SIG-M5 treated with dmso at 0.1 percent for 504 hours (cell line): ENCODE measurements around the gene SUPT5H.

ENCODE experiments used
- DNase-seq: peaks from one replicate; lab custom pipeline; 2025; ENCODE audit not compliant: unreplicated experiment; lab: John Stamatoyannopoulos, UW

The SUPT5H gene

DNA sequence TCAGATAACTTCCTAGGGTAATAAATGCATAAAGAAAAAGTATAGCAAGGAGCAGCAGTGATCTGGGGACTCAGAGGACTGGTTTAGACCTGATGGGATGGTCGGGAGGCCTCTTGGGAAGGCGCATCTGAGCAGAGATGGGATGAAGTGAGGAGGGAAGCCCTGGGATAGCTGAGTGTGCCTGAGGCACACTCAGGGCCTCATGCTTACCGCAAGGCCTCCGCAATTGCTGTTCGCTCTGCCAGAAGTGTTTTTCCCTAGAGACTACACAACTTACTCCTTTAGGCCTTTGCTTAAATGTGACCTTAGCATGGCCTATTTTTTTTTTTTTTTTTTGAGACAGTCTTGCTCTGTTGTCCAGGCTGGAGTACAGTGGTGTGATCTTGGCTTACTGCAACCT, 49.3 kb downstream of the SUPT5H start:
- DNase-seq, result no peak

DNA sequence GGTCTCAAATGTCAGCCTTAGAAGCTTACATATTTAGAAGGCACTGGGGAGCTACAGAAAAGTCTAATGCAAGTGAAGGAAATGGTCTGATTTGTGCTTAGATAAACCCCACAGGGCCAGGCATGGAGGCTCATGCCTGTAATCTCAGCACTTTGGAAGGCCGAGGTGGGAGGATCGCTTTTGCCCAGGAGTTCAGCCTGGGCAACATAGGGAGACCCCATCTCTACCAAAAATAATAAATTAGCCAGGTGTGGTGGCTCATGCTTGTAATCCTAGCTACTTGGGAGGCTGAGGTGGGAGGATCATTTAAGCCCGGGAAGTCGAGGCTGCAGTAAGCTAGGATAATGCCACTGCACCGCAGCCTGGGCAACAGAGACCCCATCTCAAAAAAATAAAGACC, 50.7 kb downstream of the SUPT5H start:
- DNase-seq, result no peak

DNA sequence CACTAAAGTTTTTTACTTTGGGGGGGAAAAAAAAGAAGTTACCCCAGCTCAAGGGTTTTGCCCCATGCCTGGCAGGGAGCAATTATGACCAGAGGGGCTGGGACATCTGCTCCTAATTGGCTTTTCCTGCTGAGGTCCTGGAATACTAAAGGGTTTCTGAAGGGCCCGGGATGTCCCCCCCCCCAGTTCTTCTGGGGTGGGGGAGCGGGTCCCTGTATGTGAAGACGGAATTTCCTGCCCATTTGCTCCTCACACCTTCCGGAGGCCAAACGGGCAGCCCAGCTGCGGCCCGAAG, 52.3 kb downstream of the SUPT5H start:
- DNase-seq, result no peak

DNA sequence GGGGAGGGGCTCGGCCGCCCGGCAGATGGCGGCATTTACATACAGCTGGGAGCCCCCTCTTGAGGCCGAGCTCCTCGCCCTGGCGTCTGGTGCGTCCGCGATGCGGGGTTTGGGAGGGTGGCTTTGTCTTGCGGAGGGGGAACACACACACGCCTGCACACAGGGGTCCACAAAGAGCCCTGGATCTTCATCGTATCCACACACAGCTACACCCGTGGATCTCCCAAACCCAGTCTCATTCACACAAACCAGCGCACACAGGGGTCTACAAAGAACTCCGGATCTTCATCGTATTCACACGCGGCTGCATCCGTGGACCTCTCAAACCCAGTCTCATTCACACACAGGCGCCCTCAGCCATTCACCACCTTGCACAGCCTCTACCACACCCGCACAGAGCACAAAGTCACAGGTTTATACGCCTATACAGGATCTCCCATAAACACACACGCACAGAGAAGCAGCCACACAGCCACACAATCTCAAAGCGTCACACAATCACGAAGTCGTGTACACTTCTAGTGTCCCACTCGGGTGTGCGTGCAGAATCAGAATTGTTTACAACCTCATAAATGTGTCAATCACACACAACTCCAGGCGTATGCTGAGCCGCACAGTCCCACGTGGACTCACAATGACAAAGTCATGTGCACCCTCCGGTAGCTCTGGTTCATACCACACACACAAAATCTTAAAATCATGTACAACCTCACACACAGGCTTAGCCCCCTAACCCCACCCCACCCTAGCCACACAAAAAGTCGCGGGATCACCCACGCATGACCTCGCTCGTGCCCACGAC, 52.8 kb downstream of the SUPT5H start:
- DNase-seq, result no peak

DNA sequence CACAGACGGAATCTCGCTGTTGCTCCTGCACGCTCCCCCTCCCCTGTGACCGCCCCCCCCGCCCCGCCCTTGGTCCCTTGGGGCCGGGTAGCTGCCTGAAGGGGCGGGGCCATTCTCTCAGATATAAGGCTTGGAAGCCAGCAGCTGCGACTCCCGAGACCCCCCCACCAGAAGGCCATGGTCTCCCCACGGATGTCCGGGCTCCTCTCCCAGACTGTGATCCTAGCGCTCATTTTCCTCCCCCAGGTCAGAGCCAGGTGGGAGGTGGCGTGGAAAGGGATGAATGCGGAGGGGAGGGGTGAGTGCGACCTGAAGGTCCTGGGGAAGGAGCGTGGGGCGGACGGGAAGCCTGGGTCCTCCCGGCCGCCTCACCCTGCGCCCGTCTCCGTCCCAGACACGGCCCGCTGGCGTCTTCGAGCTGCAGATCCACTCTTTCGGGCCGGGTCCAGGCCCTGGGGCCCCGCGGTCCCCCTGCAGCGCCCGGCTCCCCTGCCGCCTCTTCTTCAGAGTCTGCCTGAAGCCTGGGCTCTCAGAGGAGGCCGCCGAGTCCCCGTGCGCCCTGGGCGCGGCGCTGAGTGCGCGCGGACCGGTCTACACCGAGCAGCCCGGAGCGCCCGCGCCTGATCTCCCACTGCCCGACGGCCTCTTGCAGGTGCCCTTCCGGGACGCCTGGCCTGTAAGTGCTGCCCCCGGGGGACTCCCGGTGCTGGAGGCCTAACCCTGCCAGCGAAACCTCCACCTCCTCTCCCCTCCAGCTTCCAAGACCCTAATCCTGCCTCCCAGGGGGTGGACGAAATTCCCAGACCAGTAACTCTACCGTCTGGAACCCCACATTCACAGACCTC, 53.6 kb downstream of the SUPT5H start, which contains the start of gene DLL3:
Gene DLL3, plus strand, starts transcription at position 150 of the 845 bp plus-strand sequence. Its CDS starts 28 bp downstream, at position 178.
- DNase-seq, result no peak

DNA sequence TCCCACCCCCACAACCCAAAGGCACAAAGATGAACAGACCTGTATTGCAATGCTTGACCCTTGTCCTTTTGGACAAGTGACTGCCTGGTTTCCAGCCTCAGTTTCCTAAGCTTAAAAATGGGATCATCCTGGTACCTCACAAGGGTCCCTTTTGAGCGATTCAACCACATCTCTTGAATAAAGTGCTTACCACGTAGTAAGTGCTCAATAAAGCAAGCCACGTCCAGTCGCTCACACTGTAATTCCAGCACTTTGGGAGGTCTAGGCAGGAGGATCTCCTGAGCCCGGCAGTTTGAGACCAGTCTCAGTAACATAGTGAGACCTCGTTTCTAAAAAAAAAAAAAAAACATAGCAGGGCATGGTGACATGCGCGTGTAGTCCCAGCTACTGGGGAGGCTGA, 54.5 kb downstream of the SUPT5H start:
- DNase-seq, result no peak

DNA sequence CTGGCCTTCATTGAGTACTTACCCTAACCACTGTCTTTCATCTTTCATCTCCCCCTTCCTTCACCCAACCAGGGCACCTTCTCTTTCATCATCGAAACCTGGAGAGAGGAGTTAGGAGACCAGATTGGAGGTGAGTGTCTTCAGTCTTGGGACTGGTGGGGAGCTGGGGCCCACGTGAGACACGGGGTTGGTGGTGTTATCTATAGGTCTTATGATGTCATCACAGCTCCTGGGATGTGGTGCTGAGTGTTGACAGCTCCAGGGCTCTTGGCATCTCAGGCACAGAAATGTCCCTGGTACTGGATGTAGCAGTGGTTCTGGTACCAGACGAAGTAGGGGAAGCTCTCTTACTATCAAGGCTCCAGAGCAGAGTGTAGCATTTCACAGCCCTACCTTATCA, 55.2 kb downstream of the SUPT5H start:
- DNase-seq, result no peak

DNA sequence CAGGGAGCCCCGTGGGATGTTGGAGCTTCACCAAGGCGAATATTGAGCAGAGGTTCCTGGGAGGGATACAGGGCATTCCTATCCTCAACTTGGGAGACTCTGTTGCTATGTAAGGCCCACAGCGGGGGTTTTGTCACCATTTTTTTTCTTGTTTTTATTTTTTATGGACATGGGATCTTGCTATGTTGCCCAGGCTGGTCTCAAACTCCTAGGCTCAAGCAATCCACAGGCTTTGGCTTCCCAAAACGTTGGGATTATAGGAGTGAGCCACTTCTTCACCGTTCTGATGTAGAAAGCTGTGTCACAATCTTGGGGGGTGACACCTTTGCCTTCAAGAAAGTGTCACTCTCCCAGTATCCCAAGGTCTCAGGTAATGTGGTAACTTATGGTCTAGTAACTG, 56.0 kb downstream of the SUPT5H start:
- no peak for DNase-seq

DNA sequence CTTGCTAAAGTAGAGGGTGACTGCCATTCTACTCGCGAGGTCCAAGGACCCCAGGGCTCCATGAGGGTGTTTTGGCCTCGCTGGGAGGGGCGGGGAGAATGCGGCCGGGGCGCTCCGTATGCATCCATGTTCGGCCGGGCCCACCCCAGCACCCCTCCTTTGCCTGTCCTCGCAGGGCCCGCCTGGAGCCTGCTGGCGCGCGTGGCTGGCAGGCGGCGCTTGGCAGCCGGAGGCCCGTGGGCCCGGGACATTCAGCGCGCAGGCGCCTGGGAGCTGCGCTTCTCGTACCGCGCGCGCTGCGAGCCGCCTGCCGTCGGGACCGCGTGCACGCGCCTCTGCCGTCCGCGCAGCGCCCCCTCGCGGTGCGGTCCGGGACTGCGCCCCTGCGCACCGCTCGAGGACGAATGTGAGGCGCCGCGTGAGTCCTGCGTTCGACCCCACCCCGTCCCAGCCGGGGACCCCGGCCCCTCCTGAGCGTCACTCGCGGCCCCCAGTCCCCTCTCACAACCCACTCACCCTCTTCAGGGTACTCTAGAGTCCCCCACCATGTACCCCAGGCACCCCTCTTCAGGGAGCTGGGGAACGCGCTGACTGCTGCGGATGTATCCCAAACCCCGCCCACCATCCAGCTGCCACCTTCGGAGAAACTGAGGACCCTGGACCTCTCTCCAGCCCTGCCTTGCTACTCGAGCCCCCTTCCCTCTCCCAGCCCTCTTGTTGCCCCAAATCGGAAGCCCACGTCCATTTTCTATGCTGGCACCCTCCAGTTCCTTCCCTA, 57.4 kb downstream of the SUPT5H start:
- no peak for DNase-seq

DNA sequence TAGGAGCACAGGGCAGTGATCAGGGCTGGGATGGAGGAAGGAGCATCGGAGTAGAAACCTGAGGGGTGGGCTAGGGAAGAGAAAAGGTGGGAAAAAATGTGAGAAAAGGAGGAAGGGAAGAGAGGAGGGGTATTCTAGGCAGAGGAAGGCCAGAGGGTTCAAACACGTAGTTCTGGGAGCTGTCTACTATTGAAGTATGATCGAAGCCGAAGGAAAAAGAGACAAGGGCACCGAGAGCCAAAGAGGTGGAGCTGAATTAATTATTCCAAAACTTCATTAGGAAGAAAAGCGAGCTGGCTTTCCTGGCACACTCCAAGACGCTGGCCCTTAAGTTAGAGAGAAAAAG, 61.2 kb downstream of the SUPT5H start:
- DNase-seq, result no peak

DNA sequence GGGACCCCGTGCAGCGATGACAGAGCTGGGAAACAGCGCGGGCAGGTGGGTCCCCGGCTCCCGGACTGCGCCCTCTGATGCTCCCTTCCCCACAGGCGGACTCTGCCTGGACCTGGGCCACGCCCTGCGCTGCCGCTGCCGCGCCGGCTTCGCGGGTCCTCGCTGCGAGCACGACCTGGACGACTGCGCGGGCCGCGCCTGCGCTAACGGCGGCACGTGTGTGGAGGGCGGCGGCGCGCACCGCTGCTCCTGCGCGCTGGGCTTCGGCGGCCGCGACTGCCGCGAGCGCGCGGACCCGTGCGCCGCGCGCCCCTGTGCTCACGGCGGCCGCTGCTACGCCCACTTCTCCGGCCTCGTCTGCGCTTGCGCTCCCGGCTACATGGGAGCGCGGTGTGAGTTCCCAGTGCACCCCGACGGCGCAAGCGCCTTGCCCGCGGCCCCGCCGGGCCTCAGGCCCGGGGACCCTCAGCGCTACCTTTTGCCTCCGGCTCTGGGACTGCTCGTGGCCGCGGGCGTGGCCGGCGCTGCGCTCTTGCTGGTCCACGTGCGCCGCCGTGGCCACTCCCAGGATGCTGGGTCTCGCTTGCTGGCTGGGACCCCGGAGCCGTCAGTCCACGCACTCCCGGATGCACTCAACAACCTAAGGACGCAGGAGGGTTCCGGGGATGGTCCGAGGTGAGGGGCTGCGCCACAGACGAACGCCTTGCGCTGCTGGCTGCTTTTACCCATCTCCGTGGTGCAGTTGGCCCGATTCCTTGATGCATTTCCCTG, 61.7 kb downstream of the SUPT5H start:
- peak; percentile 37 for DNase-seq

DNA sequence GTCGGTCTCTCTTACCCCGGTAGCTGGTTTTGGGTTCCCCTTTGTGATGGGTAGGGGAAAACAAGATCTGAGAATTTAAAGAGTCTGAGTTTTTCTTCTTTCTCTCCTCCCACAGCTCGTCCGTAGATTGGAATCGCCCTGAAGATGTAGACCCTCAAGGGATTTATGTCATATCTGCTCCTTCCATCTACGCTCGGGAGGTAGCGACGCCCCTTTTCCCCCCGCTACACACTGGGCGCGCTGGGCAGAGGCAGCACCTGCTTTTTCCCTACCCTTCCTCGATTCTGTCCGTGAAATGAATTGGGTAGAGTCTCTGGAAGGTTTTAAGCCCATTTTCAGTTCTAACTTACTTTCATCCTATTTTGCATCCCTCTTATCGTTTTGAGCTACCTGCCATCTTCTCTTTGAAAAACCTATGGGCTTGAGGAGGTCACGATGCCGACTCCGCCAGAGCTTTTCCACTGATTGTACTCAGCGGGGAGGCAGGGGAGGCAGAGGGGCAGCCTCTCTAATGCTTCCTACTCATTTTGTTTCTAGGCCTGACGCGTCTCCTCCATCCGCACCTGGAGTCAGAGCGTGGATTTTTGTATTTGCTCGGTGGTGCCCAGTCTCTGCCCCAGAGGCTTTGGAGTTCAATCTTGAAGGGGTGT, 62.5 kb downstream of the SUPT5H start:
- no peak for DNase-seq

DNA sequence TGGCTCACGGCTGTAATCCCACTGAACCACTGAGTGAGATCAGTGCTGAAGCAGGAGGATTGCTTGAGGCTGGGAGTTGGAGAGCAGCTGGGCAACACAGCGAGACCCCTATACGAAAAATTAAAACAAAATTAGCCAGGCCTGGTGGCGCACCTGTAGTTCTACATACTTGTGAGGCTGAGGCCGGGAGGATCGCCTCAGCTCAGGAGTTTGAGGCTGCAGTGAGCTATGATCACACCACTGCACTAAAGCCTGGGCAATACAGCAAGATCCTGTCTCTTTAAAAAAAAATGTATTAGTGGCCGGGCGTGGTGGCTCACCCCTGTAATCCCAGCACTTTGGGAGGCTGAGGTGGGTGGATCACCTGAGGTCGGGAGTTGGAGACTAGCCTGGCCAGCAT, 63.2 kb downstream of the SUPT5H start:
- DNase-seq, result no peak

DNA sequence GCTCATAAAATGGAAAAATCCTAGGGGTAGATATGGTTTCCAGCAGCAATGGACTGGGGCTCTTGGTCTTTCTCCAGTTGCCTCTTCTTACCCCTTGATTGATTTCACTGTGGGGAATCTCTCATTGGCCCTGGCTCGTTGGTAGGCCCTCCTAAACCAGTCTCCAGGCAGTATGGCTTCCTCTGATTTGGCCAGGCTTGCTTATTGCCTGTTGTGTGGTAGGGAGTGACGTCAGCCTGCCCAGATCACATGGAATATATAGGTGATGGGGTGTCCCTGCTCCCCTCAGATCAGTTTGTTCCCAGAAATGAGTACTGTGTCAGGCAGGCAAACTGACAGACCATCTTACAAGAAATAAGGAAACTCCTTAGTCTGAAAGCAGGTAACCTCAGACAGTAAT, 63.9 kb downstream of the SUPT5H start:
- no peak for DNase-seq

DNA sequence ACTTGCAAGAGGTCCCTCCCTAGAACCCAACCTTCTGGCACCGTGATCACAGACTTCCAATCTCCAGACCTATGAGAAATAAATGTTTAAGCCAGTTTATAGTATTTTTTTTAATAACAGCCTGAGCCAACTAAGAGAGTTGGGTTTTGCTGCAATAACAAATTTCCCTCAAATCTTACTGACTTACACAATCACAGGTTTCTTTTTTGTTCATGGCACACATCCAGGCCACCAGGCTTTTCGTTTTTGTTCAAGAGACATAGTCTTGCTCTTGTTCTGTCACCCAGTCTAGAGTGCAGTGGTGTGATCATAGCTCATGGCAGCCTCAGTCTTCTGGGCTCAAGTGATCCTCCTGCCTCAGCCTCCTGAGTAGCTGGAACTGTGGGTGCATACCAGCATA, 67.6 kb downstream of the SUPT5H start:
- DNase-seq, result no peak

DNA sequence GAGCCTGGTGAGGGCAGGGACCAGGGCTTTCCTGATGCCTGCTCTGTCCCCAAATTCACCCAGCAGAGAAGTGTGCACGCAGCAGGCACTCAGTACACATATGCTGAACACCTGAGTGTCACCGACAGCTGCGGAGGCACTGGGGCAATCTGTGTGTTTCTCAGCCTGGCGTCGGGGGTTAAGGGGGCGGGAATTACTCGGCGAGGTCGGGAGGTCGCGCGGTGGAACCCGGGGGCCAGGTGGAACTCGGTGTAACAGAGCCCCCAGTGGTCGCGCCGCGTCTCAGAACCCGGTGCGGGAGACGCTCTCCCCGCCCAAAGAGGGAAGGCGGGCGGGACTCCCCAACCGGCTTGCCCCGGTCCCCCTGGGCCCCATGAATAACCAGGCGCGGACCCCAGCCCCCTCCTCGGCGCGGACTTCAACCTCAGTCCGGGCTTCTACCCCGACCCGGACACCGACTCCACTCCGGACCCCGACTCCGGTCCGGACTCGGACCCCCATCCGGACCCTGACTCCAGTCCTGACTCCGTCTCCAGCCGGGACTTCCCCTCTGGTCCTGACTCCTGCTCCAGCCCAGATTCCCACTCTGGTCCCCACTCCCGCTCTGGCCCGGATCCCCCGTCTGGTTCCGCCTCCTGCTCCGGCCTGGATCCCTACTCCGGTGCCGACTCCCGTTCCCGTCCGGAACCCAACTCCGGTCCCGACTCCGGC, 69.6 kb downstream of the SUPT5H start, which contains the start of gene SELENOV:
Gene SELENOV, plus strand, starts transcription at position 300 of the 711 bp plus-strand sequence. Its CDS starts 74 bp downstream, at position 374.
- no peak for DNase-seq

DNA sequence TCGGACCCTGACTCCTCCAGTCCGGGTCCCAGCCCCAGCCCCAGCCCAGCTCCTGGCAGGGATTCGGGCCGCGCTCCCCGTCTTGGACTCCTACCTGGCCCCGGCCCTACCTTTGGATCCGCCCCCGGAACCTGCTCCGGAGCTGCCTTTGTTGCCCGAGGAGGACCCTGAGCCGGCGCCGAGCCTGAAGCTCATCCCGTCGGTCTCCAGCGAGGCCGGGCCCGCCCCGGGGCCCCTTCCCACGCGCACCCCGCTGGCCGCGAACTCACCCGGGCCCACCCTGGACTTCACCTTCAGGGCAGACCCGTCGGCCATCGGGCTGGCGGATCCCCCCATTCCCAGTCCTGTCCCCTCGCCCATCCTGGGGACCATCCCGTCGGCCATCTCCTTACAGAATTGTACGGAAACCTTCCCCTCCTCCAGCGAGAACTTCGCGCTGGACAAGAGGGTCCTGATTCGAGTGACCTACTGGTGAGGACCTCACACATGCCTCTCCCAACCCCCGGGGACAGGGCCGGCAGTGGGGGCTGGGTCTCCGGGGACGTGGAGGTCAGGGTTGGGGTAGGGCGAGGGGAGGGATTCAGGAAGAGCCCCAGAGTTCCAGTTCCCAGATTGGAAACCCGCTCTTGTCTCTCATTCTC, 70.3 kb downstream of the SUPT5H start:
- DNase-seq, result no peak

DNA sequence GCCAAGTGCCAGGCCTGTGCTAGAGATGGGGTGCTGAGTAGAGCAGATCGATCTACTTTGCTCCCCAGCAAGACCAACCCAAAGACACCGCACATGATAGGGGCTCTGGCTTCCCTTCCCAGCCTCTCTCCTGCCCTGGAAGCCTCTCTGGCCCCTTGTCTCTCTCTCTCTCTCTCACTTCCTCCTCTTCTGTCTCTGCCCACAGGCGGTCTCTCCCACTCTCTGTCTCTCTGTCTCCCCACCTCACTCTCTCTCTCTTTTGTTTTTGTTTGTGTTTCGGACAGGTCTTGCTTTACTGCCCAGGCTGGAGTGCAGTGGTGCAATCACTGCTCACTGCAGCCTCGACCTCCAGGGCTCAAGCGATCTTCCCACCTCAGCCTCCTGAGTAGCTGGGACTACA, 70.9 kb downstream of the SUPT5H start:
- DNase-seq, result peak; percentile 16

DNA sequence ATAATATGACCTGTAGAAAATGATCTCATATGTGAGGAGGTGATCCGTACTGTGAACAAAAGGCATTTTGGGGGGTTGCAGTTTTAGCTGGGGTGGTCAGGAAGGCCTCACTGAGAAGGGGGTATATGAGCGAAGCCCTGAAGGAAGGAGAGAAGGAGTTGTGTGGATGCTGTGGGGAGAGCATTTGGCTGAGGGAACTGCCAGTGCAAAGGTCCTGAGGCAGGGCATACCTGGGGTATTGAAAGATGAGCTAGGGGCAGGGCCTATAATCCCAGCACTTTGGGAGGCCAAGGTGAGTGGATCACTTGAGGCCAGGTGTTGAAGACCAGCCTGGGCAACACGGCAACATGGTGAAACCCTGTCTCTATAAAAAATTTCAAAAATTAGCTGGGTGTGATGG, 72.0 kb downstream of the SUPT5H start:
- DNase-seq, result no peak
